ENCODE data around the gene GEMIN5.

GRCh38 chr5:154842689-154843530 lies 95.1 kb downstream of the GEMIN5 start:
- no peak for TF ChIP-seq CTCF (IDR thresholded peaks at IDR 0.05)
- TF ChIP-seq POLR2A (IDR thresholded peaks at IDR 0.05) = no peak
- TF ChIP-seq POLR2AphosphoS5 (IDR thresholded peaks at IDR 0.05) = no peak
